Mesenchymal stem cell (in vitro differentiated cells and primary cell): Measurements from ENCODE around the gene NME7.

Experiments
- DNase-seq: peaks from one replicate; pipeline ENCODE4 v3.0.0-alpha.2; 2013
- H2AFZ ChIP-seq: one replicate; pipeline ENCODE4 v1.6.1; 2013; ENCODE audit warnings: low read depth, mild to moderate bottlenecking, control low read depth, inconsistent platforms, low read length, moderate library complexity
- H2AK5ac ChIP-seq: 2 replicates; pipeline ENCODE4 v1.6.1; 2013; ENCODE audit warnings: low read length, moderate library complexity, mild to moderate bottlenecking, inconsistent platforms; ENCODE audit not compliant: severe bottlenecking
- H2BK120ac ChIP-seq: one replicate; pipeline ENCODE4 v1.6.1; 2013; ENCODE audit warnings: low read depth, mild to moderate bottlenecking, inconsistent platforms, low read length, moderate library complexity
- H2BK12ac ChIP-seq, 2 experiments: one replicate each; pipeline ENCODE4 v1.6.1; 2013; ENCODE audit warnings: inconsistent platforms in 2 of 2, low read length in 2 of 2, mild to moderate bottlenecking in 2 of 2, moderate library complexity in 2 of 2, control low read depth in 1 of 2
- H2BK15ac ChIP-seq: one replicate; pipeline ENCODE4 v1.6.1; 2013; ENCODE audit warnings: mild to moderate bottlenecking, low read depth, inconsistent platforms; ENCODE audit not compliant: poor library complexity, severe bottlenecking
- H2BK5ac ChIP-seq: 2 replicates; pipeline ENCODE4 v1.6.1; 2013; ENCODE audit warnings: low read depth, mild to moderate bottlenecking, low read length, control low read depth, inconsistent platforms; ENCODE audit not compliant: poor library complexity, severe bottlenecking
- H3K14ac ChIP-seq, 2 experiments: one replicate each; pipeline ENCODE4 v1.6.1; 2013; ENCODE audit warnings: inconsistent platforms in 2 of 2, low read length in 2 of 2, control low read depth in 1 of 2, mild to moderate bottlenecking in 1 of 2, moderate library complexity in 1 of 2
- H3K18ac ChIP-seq, 2 experiments: one replicate each; pipeline ENCODE4 v1.6.1; 2013; ENCODE audit warnings: inconsistent platforms in 2 of 2, low read length in 2 of 2, control low read depth in 1 of 2, low read depth in 1 of 2, mild to moderate bottlenecking in 1 of 2
- H3K23ac ChIP-seq, 2 experiments: one replicate each; pipeline ENCODE4 v1.6.1; 2013; ENCODE audit warnings: inconsistent platforms in 2 of 2, low read length in 2 of 2, mild to moderate bottlenecking in 2 of 2, moderate library complexity in 2 of 2, control low read depth in 1 of 2
- H3K27ac ChIP-seq: 2 replicates; pipeline ENCODE4 v1.5.1; 2013; ENCODE audit warnings: mild to moderate bottlenecking, moderate library complexity, low read length, control low read depth, inconsistent platforms; ENCODE audit not compliant: poor library complexity, severe bottlenecking
- H3K27me3 ChIP-seq, 2 experiments: 2 replicates each; pipeline versions ENCODE4 v1.6.1 to v1.7.0; 2013; ENCODE audit warnings: low read length in 2 of 2, mild to moderate bottlenecking in 2 of 2, moderate library complexity in 2 of 2, control low read depth in 1 of 2, inconsistent platforms in 1 of 2; ENCODE audit not compliant: control insufficient read depth in 1 of 2, insufficient read depth in 1 of 2
- H3K36me3 ChIP-seq, 2 experiments: 2 replicates each; pipeline versions ENCODE4 v1.6.1 to v1.7.0; 2013; ENCODE audit warnings: low read length in 2 of 2, control low read depth in 1 of 2, inconsistent platforms in 1 of 2, low read depth in 1 of 2, mild to moderate bottlenecking in 1 of 2; ENCODE audit not compliant: insufficient read depth in 2 of 2, control insufficient read depth in 1 of 2
- H3K4ac ChIP-seq, 2 experiments: one replicate each; pipeline ENCODE4 v1.6.1; 2013; ENCODE audit warnings: inconsistent platforms in 2 of 2, low read length in 2 of 2, mild to moderate bottlenecking in 2 of 2, moderate library complexity in 2 of 2, control low read depth in 1 of 2, low read depth in 1 of 2
- H3K4me1 ChIP-seq: 2 replicates; pipeline ENCODE4 v1.6.1; 2013; ENCODE audit warnings: low read depth, low read length, control low read depth; ENCODE audit not compliant: control insufficient read depth, insufficient read depth
- H3K4me2 ChIP-seq: 2 replicates; pipeline ENCODE4 v1.6.1; 2013; ENCODE audit warnings: low read length, mild to moderate bottlenecking, inconsistent platforms; ENCODE audit not compliant: poor library complexity, severe bottlenecking
- H3K4me3 ChIP-seq, 2 experiments: 2 replicates each; pipeline versions ENCODE4 v1.5.1 to v1.7.0; 2013; ENCODE audit warnings: low read length in 2 of 2, mild to moderate bottlenecking in 2 of 2, control low read depth in 1 of 2, low read depth in 1 of 2; ENCODE audit not compliant: insufficient read depth in 1 of 2
- H3K79me1 ChIP-seq: replicated peaks from 2 replicates; pipeline ENCODE4 v1.6.1; 2013; ENCODE audit warnings: mild to moderate bottlenecking, control low read depth, low read length, inconsistent platforms; ENCODE audit not compliant: poor library complexity, severe bottlenecking
- H3K9ac ChIP-seq: 2 replicates; pipeline ENCODE4 v1.7.0; 2013; ENCODE audit warnings: mild to moderate bottlenecking, low read length, moderate library complexity
- H3K9me3 ChIP-seq: 2 replicates; pipeline ENCODE4 v1.7.0; 2013; ENCODE audit warnings: mild to moderate bottlenecking, low read length; ENCODE audit not compliant: control insufficient read depth
- H4K8ac ChIP-seq: one replicate; pipeline ENCODE4 v1.6.1; 2013; ENCODE audit warnings: inconsistent platforms, mild to moderate bottlenecking, low read length, moderate library complexity
- H4K91ac ChIP-seq: one replicate; pipeline ENCODE4 v1.6.1; 2013; ENCODE audit warnings: mild to moderate bottlenecking, low read length, inconsistent platforms
- WGBS: methylation state at CpG from one replicate; pipeline ENCODE4 v1.1.7; 2013; ENCODE audit warnings: mixed read lengths; 5-methylcytosine and 5-hydroxymethylcytosine counted together

Gene NME7

GRCh38 chr1:169196161-169196560, 171.4 kb downstream of the NME7 start:
- Histone ChIP-seq H3K79me1 (peaks cover 5% of the 10 kb centered on the region), H2AK5ac (no peak overlapping the region), H2BK12ac (no peak overlapping the region), H3K14ac (no peak overlapping the region), H2BK15ac (no peak overlapping the region), H3K4ac (no peak overlapping the region), H4K8ac (no peak overlapping the region), H3K9ac (no peak overlapping the region), H3K23ac (no peak overlapping the region), H2BK5ac (no peak overlapping the region), H3K36me3 (no peaks in the 10 kb centered on the region), H3K18ac (no peak overlapping the region), H3K27ac (no peak overlapping the region), H3K4me2 (no peak overlapping the region), H2BK120ac (no peak overlapping the region), H3K27me3 (no peaks in the 10 kb centered on the region), H4K91ac (no peak overlapping the region), H3K4me3 (no peak overlapping the region), H2AFZ (no peak overlapping the region), H3K9me3 (no peaks in the 10 kb centered on the region), H3K4me1 (no peaks in the 10 kb centered on the region)
- 96% methylated on average over 2 of the region's 3 CpGs for WGBS
- no peak for DNase-seq

DNA sequence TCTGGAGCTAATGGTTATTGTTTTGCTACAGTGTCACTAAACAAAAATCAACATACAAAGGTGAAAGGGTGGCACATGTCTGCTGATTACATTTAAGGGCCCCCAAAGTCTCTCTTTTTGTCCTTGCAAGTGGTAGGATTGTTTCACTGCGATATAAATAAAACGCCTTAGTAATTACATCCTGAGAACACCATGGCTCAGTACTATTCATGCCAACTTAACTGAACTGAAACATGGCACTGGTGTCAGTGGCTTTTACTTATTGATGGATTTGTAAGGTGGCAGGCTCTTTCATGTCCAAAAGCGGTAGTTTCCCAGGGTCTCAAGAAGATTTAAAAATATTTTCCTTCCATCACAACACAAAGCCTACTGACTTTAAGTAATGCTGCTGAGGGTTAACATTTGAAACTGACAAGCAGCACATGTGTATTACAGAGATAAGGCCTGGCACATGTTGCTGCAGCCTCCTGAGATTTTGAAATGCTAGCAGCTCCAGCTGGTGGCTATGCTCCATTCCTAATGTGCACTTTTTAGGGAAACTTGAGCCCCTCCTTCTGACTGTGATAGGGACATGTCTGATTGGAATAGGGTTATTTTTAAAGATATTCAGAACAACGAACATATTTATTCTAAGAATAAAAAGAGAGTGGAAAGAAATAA, 174.3 kb downstream of the NME7 start:
- no peak overlapping the region for H2BK12ac ChIP-seq
- H2AFZ ChIP-seq: no peak overlapping the region
- no peak overlapping the region for H3K18ac ChIP-seq
- H4K91ac ChIP-seq: no peak overlapping the region
- no peak overlapping the region for H3K9ac ChIP-seq
- H3K4me3 ChIP-seq: no peak overlapping the region
- no peak overlapping the region for H2BK5ac ChIP-seq
- H3K79me1 ChIP-seq: peaks cover 4% of the 10 kb centered on the region
- no peak overlapping the region for H2BK15ac ChIP-seq
- H3K27me3 ChIP-seq: no peaks in the 10 kb centered on the region
- no peak overlapping the region for H3K27ac ChIP-seq
- no peak for DNase-seq
- H3K14ac ChIP-seq: no peak overlapping the region
- H3K4me1 ChIP-seq: no peaks in the 10 kb centered on the region
- no peak overlapping the region for H3K4ac ChIP-seq
- H2BK120ac ChIP-seq: no peak overlapping the region
- WGBS: no CpG with 5 or more reads among the region's 4 CpGs
- no peaks in the 10 kb centered on the region for H3K36me3 ChIP-seq
- H4K8ac ChIP-seq: no peak overlapping the region
- H3K4me2 ChIP-seq: no peak overlapping the region
- peak overlapping the region; percentile 36 for H2AK5ac ChIP-seq
- H3K23ac ChIP-seq: no peak overlapping the region
- no peaks in the 10 kb centered on the region for H3K9me3 ChIP-seq

DNA sequence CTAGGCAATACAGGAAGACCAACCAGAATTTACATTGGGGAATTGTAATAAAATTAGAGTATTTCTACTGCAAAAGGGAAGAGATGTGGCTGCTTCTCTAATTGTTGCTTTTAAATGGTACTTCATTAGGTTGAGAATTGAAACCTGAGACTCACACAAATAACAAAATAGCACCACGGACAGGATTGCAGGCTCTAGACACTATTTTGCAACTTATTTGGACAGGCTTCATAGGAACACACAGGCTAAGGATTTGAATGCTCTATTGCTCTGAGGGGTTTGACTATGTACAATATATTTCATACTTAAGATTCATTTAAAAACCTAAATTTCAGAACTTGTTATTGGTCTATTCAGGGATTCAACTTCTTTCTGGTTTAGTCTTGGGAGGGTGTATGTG, 181.5 kb downstream of the NME7 start:
- Histone ChIP-seq H2BK5ac (no peak overlapping the region), H4K91ac (no peak overlapping the region), H3K9ac (no peak overlapping the region), H2BK120ac (no peak overlapping the region), H3K4me2 (no peak overlapping the region), H3K23ac (no peak overlapping the region), H2BK12ac (no peak overlapping the region), H2AFZ (no peak overlapping the region), H2BK15ac (no peak overlapping the region), H3K14ac (no peak overlapping the region), H3K4me3 (no peak overlapping the region), H3K27ac (no peak overlapping the region), H3K79me1 (peaks cover 2% of the 10 kb centered on the region), H3K9me3 (no peaks in the 10 kb centered on the region), H2AK5ac (no peak overlapping the region), H3K36me3 (no peaks in the 10 kb centered on the region), H4K8ac (no peak overlapping the region), H3K4me1 (no peaks in the 10 kb centered on the region), H3K27me3 (no peaks in the 10 kb centered on the region), H3K4ac (no peak overlapping the region), H3K18ac (no peak overlapping the region)
- no CpG with 5 or more reads among the region's 1 CpG for WGBS
- DNase-seq: no peak

GRCh38 chr1:169184812-169185211, 182.8 kb downstream of the NME7 start:
- Histone ChIP-seq H2BK120ac (no peak overlapping the region), H4K91ac (no peak overlapping the region), H3K18ac (no peak overlapping the region), H2BK15ac (no peak overlapping the region), H3K27me3 (no peaks in the 10 kb centered on the region), H3K9me3 (no peaks in the 10 kb centered on the region), H3K4me1 (no peaks in the 10 kb centered on the region), H2BK12ac (no peak overlapping the region), H2AFZ (no peak overlapping the region), H3K14ac (no peak overlapping the region), H3K79me1 (no peaks in the 10 kb centered on the region), H2AK5ac (no peak overlapping the region), H2BK5ac (no peak overlapping the region), H3K9ac (no peak overlapping the region), H3K23ac (no peak overlapping the region), H4K8ac (no peak overlapping the region), H3K4ac (no peak overlapping the region), H3K4me3 (no peak overlapping the region), H3K36me3 (no peaks in the 10 kb centered on the region), H3K4me2 (no peak overlapping the region), H3K27ac (no peak overlapping the region)
- 41% methylated on average over 1 of the region's 1 CpG for WGBS
- no peak for DNase-seq
